GM12891 (cell line): ENCODE data around the gene IDE.

Experiments
- DNase-seq: peaks from one replicate; pipeline ENCODE4 v3.0.0; 2011; ENCODE audit warnings: low spot score; ENCODE audit not compliant: insufficient read length
- FAIRE-seq: peaks from 2 replicates; lab custom pipeline; 2011; peaks lifted over from hg19 to GRCh38; lab: Jason Lieb, UNC
- PAX5 ChIP-seq: IDR thresholded peaks from 2 replicates; pipeline ENCODE4 v1.6.1; 2011; ENCODE audit warnings: low read length, moderate library complexity, mild to moderate bottlenecking; ENCODE audit not compliant: insufficient read depth, severe bottlenecking
- POLR2A ChIP-seq: IDR thresholded peaks from 2 replicates; pipeline ENCODE4 v1.6.1; 2011; ENCODE audit warnings: low read depth, low read length, control low read depth
- POLR2AphosphoS5 ChIP-seq: IDR thresholded peaks from 2 replicates; pipeline ENCODE4 v1.6.1; 2011; ENCODE audit warnings: low read depth, low read length, control low read depth
- POU2F2 ChIP-seq: IDR thresholded peaks from 2 replicates; pipeline ENCODE4 v1.6.1; 2011; ENCODE audit warnings: low read depth, mild to moderate bottlenecking, control low read depth, low read length, moderate library complexity
- SPI1 ChIP-seq: IDR thresholded peaks from 2 replicates; pipeline ENCODE4 v1.6.1; 2011; ENCODE audit warnings: low read depth, low read length, control low read depth
- TAF1 ChIP-seq: IDR thresholded peaks from 2 replicates; pipeline ENCODE4 v1.6.1; 2011; ENCODE audit warnings: low read depth, low read length, control low read depth

IDE gene

DNA sequence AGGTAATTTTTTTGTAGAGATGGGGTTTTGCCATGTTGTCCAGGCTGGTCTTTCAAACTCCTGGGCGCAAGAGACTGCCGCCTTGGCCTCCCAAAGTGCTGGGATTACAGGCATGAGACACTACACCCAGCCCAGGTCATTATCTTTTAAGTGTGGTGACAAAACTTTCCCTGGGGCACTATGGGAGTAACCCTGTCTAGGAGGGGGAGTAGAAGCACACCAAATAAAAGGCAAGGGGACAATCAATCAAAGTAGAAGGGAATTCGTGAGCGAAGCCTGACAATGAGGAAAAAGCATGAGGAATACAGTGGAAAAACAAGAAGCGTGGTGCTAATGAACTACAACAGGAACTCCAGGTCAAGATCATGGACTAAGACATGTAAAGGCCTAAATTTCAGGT, 31.4 kb downstream of the IDE start:
- DNase-seq (no peak), FAIRE-seq (no peak)
- no peak for TF ChIP-seq POLR2AphosphoS5
- TF ChIP-seq TAF1, result no peak
- no peak for TF ChIP-seq PAX5
- TF ChIP-seq POU2F2, result no peak
- no peak for TF ChIP-seq SPI1
- TF ChIP-seq POLR2A, result no peak

DNA sequence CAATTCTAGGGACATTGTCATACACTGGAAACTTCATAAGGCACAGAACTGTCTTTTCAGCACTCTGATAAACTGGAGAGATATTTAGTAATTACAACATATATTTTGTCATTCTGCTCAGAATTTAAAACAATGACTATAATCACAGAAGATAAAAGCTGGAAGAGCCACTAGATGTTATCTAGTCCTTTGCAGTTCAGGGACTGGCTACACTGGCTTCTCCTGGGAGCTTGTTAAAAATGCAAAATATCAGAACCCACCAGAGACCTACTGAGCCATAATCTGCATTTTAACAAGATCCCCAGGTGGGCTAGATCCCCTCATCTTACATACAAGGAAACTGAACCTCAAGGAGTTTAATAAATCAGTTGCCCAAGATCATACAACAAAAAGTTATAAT, 32.3 kb downstream of the IDE start:
- FAIRE-seq (no peak), DNase-seq (no peak)
- TF ChIP-seq PAX5 (no peak), SPI1 (no peak), POLR2A (no peak), POU2F2 (no peak), TAF1 (no peak), POLR2AphosphoS5 (no peak)

DNA sequence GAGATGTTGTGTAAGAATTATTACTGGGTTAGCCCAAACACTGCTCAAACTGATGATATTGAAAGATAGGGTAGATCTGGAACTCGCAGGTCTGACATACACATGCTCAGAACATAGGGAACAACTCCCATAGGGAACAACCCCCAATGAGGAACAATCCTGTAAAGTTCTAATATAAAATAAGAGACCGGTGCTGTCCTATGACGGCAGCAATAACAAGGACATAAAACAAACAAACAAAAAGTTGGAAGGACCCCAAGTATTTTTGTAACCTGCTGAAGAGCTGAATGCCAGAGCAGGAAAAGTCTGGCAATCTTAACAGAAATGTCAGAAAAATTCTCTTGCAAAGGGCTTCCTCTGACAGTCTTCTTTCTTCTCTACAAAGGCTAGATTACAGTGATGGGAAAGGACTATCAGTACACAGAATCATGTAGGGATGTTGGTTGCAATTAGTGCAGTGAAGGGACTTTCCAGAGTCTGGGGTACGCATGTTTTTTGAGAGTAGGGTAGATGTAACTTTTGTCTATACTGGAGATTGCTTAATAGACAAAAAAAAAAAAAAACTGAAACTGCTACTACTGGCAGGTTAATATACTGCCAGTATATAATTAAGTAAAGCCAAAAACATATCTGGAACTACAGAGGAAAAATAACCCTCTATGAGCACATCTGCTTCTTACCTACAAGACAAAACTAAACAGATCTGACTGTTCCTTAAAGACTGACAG, 35.5 kb downstream of the IDE start:
- DNase-seq (no peak), FAIRE-seq (peak; percentile 31)
- TF ChIP-seq SPI1 (no peak), POU2F2 (no peak)

DNA sequence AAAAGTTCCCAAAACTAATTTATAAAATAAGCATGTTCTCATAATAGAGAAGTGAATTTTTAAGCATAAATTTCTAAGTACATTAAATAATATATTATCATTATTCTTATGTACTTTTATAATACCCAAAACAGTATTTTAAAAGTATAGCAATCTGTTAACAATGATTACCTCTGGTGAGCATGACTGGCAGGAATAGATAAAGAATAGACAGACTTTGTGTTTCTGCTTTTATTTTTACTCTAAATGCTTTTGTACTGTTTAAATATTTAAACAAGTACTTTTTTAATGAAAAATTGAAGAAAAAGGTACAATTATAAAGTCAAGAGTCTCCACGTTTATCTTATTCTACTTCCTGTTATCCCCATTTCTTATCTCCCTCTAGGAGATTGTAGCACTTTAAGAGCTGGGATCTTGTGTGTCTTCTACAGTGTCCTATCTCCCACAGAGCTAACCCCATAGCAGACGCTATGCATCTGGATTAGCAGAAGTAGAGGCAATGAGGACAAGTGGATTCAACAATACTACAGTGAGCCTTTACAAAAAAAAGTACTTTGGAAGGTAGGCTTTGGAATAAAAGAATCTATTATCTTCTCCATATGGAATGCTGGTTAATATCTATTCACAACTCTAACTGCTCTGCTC, 42.9 kb downstream of the IDE start:
- FAIRE-seq, result no peak

DNA sequence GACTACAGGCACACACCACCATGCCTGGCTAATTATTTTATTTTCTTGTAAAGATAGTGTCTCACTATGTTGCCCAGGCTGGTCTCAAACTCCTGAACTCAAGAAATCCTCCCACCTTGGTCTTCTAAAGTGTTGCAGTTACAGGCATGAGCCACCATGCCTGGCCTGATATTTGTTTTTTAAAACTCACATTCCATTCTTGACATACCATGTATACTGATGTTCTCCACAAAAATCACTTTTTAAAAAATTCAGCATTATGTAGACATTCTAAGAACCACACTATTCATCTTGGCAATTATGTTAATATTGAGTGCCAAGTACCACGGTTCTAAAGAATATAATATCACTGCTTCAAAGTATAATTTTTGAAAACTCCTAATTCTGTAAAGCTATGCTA, 43.5 kb downstream of the IDE start:
- TF ChIP-seq POU2F2, result no peak
- no peak for TF ChIP-seq TAF1
- no peak for TF ChIP-seq SPI1
- no peak for TF ChIP-seq PAX5
- TF ChIP-seq POLR2A, result no peak
- no peak for TF ChIP-seq POLR2AphosphoS5
- DNase-seq (no peak), FAIRE-seq (no peak)

More for the DNA sequence above, 42.9 kb downstream of the IDE start:
- DNase-seq, result no peak
- TF ChIP-seq SPI1 (no peak), POLR2A (no peak), PAX5 (no peak), POU2F2 (no peak), TAF1 (no peak), POLR2AphosphoS5 (no peak)

DNA sequence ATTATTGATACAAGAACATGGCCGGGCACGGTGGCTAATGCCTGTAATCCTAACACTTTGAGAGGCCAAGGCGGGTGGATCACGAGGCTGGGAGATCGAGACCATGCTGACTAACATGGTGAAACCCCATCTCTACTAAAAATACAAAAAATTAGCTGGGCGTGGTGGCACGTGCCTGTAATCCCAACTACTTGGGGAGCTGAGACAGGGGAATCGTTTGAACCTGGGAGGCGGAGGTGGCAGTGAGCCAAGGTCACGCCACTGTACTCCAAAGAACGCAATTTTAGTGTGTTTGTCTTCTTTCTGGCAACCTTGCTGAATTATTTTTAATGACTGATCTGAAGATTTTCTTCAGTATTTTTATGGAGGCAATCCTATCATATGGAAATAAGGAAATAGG, 46.2 kb downstream of the IDE start:
- no peak for FAIRE-seq
- no peak for DNase-seq
- TF ChIP-seq POLR2A (no peak), PAX5 (no peak), SPI1 (no peak), TAF1 (no peak)

DNA sequence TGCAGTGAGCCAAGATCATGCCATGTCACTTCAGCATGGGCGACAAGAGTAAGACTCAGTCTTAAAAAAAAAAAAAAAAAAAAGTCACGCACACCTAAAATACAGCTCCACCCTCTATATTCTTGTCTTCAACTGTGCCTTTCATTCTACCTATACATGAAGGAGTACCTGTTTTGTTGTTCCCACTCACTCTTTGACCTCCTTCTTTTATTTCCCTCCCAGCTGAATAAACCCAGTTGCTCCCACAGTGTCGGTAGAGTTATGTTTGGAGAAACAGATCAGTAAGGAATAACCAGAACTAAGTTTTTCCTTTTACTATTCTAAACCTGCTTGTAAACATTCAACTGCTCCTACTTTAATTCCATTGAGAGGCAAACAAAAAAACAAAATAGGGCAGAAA, 50.3 kb downstream of the IDE start:
- TF ChIP-seq PAX5 (no peak), POU2F2 (no peak), POLR2AphosphoS5 (no peak), POLR2A (no peak), TAF1 (no peak), SPI1 (no peak)
- peak; percentile 9 for FAIRE-seq

DNA sequence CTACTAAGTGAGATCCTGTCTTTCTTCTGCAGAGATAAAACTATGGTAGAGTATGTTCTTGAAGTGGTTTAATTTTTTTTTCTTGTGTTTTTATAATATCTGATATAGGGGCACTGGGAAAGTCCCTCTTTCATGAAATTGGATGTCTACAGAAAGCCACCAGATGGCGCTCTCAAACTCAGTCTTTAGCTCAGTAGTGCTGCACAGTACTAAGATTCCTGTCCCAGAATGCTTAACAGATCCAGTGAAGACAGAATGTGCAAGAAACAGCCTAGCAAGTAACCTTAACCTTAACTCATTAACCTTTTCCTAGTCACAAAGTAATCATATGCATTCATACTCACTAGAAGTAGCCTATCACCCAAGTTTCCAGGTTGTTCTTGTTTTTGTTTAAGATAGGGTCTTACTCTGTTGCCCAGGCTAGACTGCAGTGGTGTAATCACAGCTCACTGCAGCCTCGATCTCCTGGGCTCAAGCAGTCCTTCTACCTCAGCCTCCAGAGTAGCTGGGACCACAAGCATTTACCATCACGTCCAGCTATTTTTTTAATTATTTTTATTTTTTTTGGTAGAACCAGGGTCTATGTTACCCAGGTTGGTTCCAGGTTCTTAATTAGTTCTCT, 56.7 kb downstream of the IDE start:
- FAIRE-seq (peak; percentile 82), DNase-seq (peak; percentile 33)
- no peak for TF ChIP-seq TAF1
- TF ChIP-seq POU2F2, result no peak

More for the DNA sequence above, 50.3 kb downstream of the IDE start:
- no peak for DNase-seq

DNA sequence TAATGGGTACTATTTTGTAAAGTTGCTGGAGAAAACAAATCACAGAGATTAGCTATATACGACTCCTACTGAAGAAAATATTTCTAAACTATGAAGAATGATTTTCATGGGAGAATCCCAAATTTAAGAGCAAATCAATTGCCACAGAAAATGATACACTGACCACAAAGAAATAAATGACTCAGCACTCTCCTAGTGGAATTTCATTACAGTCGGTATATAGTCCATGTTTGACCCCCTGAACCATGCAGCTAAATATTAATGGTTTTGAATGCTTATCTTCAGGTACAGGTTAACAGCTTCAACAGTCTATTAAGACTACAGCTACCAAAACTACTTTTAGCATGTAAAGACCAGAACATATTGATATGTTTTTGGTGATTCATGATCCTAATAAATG, 65.0 kb downstream of the IDE start:
- FAIRE-seq (no peak), DNase-seq (no peak)
- TF ChIP-seq PAX5, result no peak
- no peak for TF ChIP-seq POU2F2
- TF ChIP-seq POLR2AphosphoS5, result no peak
- no peak for TF ChIP-seq POLR2A
- no peak for TF ChIP-seq TAF1
- TF ChIP-seq SPI1, result no peak

DNA sequence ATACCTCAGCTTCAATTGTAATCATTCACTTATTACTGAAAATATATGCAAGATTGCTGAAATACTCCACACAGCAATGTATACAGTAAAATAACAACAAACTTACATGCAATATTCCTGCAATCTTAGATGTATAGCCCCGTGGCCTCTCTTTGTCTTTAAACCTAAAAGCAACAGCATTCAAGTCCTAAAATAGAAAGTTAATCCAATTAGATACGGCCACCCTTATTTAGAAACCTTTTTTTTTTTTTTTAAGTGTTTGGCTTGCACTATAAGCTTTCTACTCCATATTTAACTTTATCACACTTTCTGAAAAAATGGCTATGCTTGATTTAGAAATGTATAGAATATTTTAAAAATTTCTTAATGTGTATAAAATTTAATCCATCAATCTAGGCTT, 67.6 kb downstream of the IDE start:
- DNase-seq (no peak), FAIRE-seq (no peak)
- TF ChIP-seq PAX5 (no peak), TAF1 (no peak)
